GM12878 (cell line): ENCODE results near the gene DISC1. TPM values are rescaled to one million over a fixed set of nuclear protein-coding genes. Genes with fewer than 3 reads are reported as not detected.

Experiments
- ATAC-seq: fragments of 200-7000 bp; cut with Tn5 transposase; 3 replicates; pipeline ENCODE4 v1.9.1; 2020; ENCODE audit warnings: mild to moderate bottlenecking, moderate library complexity
- BruUV-seq: library from RNA; stranded (reverse); fragments of 400-500 nt; replicated peaks from 2 replicates; lab custom pipeline; 2021; lab: Mats Ljungman, UMichigan
- CTCF ChIA-PET: fragments of 300-600 bp; sonication (Branson Sonifier 250); formaldehyde crosslinking; extraction: SDS; loops from one replicate; lab custom pipeline; 2021; ENCODE audit warnings: inconsistent platforms; lab: Yijun Ruan, JAX
- POLR2A ChIA-PET: fragments of 350-600 bp; formaldehyde crosslinking; extraction: SDS; loops from one replicate; lab custom pipeline; 2021; ENCODE audit warnings: inconsistent platforms; lab: Charles Lee
- RAD21 ChIA-PET: fragments of 300-600 bp; sonication (Branson Sonifier 250); formaldehyde crosslinking; loops from one replicate; lab custom pipeline; 2023; ENCODE audit warnings: antibody characterized with exemption; ENCODE audit not compliant: unreplicated experiment; lab: Charles Lee
- SMC1A ChIA-PET: fragments of 300-600 bp; sonication (Branson Sonifier 250); formaldehyde crosslinking; loops from one replicate; lab custom pipeline; 2023; ENCODE audit not compliant: unreplicated experiment, uncharacterized antibody; lab: Charles Lee
- DNase-seq: peaks from one replicate; pipeline ENCODE4 v3.0.0-alpha.2; 2011; ENCODE audit warnings: low read depth, low spot score
- FAIRE-seq: peaks from 3 replicates; lab custom pipeline; 2011; peaks lifted over from hg19 to GRCh38; lab: Jason Lieb, UNC
- H2AFZ ChIP-seq: 2 replicates; pipeline ENCODE4 v1.6.0; 2011; ENCODE audit warnings: low read depth, low read length, control low read depth; ENCODE audit not compliant: control insufficient read depth
- H3K27ac ChIP-seq: 2 replicates; pipeline ENCODE4 v1.5.1; 2011; ENCODE audit warnings: control low read depth; ENCODE audit not compliant: control insufficient read depth, insufficient read depth
- H3K27me3 ChIP-seq, 2 experiments: replicated peaks in 1 of 2; 2 replicates each; pipeline versions ENCODE4 v1.6.0 to v1.6.1; 2011; ENCODE audit warnings: low read length in 1 of 2; ENCODE audit not compliant: control insufficient read depth in 2 of 2, insufficient read depth in 2 of 2
- H3K36me3 ChIP-seq, 2 experiments: 2 replicates each; pipeline ENCODE4 v1.5.1; 2011; ENCODE audit warnings: low read length in 1 of 2; ENCODE audit not compliant: control insufficient read depth in 2 of 2, insufficient read depth in 2 of 2
- H3K4me1 ChIP-seq: 2 replicates; pipeline ENCODE4 v1.6.1; 2011; ENCODE audit warnings: mild to moderate bottlenecking, low read length, moderate library complexity, mixed read lengths; ENCODE audit not compliant: control insufficient read depth, insufficient read depth
- H3K4me2 ChIP-seq: 2 replicates; pipeline ENCODE4 v1.6.0; 2011; ENCODE audit warnings: control low read depth; ENCODE audit not compliant: control insufficient read depth, insufficient read depth
- H3K4me3 ChIP-seq: fragments of 200-600 bp; sonication (generic); 2 replicates; pipeline ENCODE4 v1.5.1; 2016
- H3K79me2 ChIP-seq: 2 replicates; pipeline ENCODE4 v1.6.0; 2011; ENCODE audit warnings: low read length; ENCODE audit not compliant: control insufficient read depth, insufficient read depth
- H3K9ac ChIP-seq: 2 replicates; pipeline ENCODE4 v1.8.0; 2011; ENCODE audit warnings: low read length, control low read depth, mixed read lengths; ENCODE audit not compliant: control insufficient read depth, insufficient read depth
- H3K9me3 ChIP-seq: replicated peaks from 3 replicates; pipeline ENCODE4 v1.5.1; 2011; ENCODE audit warnings: mild to moderate bottlenecking, low read length; ENCODE audit not compliant: control insufficient read depth, insufficient read depth
- H4K20me1 ChIP-seq: 2 replicates; pipeline ENCODE4 v1.6.0; 2011; ENCODE audit not compliant: control insufficient read depth, insufficient read depth
- CHD2 ChIP-seq: IDR thresholded peaks from 2 replicates; pipeline ENCODE4 v1.6.1; 2011; ENCODE audit warnings: low read depth, low read length, improper control_type of control experiment, borderline replicate concordance
- CUX1 ChIP-seq: IDR thresholded peaks from 2 replicates; pipeline ENCODE4 v1.6.1; 2012; ENCODE audit warnings: improper control_type of control experiment, low read depth, low read length; ENCODE audit not compliant: insufficient replicate concordance
- HDAC6 ChIP-seq: fragments of 200-600 bp; sonication (generic); IDR thresholded peaks from one replicate; pipeline ENCODE4 v1.8.0; 2017; ENCODE audit warnings: antibody characterized with exemption; ENCODE audit not compliant: unreplicated experiment
- JUND ChIP-seq: IDR thresholded peaks from 2 replicates; pipeline ENCODE4 v1.6.1; 2012; ENCODE audit warnings: low read depth, mild to moderate bottlenecking, low read length, improper control_type of control experiment, moderate library complexity
- MAX ChIP-seq: IDR thresholded peaks from 2 replicates; pipeline ENCODE4 v1.6.1; 2012; ENCODE audit warnings: low read depth, low read length, improper control_type of control experiment
- NBN ChIP-seq: fragments of 450-650 bp; IDR thresholded peaks from 2 replicates; pipeline ENCODE4 v1.6.1; 2016
- NKRF ChIP-seq: fragments of 450-650 bp; conservative IDR thresholded peaks from 2 replicates; pipeline ENCODE4 v1.6.1; 2017; ENCODE audit warnings: mild to moderate bottlenecking, moderate library complexity
- NR2C1 ChIP-seq: fragments of 450-650 bp; IDR thresholded peaks from 2 replicates; pipeline ENCODE4 v1.6.1; 2017; ENCODE audit warnings: antibody characterized with exemption, mild to moderate bottlenecking, moderate library complexity
- NRF1 ChIP-seq: conservative IDR thresholded peaks from 2 replicates; pipeline ENCODE4 v1.6.1; 2011; ENCODE audit warnings: mild to moderate bottlenecking, low read depth, low read length, improper control_type of control experiment
- PBX3 ChIP-seq: IDR thresholded peaks from 2 replicates; pipeline ENCODE4 v1.6.1; 2011; ENCODE audit warnings: mild to moderate bottlenecking, low read depth, low read length, moderate library complexity; ENCODE audit not compliant: insufficient replicate concordance
- POLR2A ChIP-seq: IDR thresholded peaks from 2 replicates; pipeline ENCODE4 v1.6.1; 2011; ENCODE audit warnings: low read depth, mild to moderate bottlenecking, low read length
- TCF3 ChIP-seq: IDR thresholded peaks from 2 replicates; pipeline ENCODE4 v1.6.1; 2012; ENCODE audit warnings: low read depth, mild to moderate bottlenecking, low read length, borderline replicate concordance; ENCODE audit not compliant: insufficient read depth
- WRNIP1 ChIP-seq: IDR thresholded peaks from 2 replicates; pipeline ENCODE4 v1.6.1; 2011; ENCODE audit warnings: low read depth, low read length, improper control_type of control experiment, borderline replicate concordance
- ZBED1 ChIP-seq: IDR thresholded peaks from 2 replicates; pipeline ENCODE4 v1.6.1; 2016; ENCODE audit warnings: borderline replicate concordance
- ZNF24 ChIP-seq: fragments of 450-650 bp; IDR thresholded peaks from 2 replicates; pipeline ENCODE4 v1.6.1; 2017; ENCODE audit warnings: antibody characterized with exemption, mild to moderate bottlenecking
- ZNF384 ChIP-seq: IDR thresholded peaks from 2 replicates; pipeline ENCODE4 v1.6.1; 2012; ENCODE audit warnings: low read depth, mild to moderate bottlenecking, low read length, improper control_type of control experiment, borderline replicate concordance
- WGBS: methylation state at CpG from one replicate; pipeline ENCODE4 v1.1.6; 2016; ENCODE audit warnings: low lambda C conversion rate; ENCODE audit not compliant: insufficient replicate concordance, insufficient coverage; ENCODE audit errors: missing lambda C conversion rate; 5-methylcytosine and 5-hydroxymethylcytosine counted together
- in situ Hi-C: fragments of 300-500 bp; cut with MboI; formaldehyde crosslinking; loops from 9 replicates; pipeline ENCODE4 v1.14.3; 2018; ENCODE audit warnings: mixed read lengths
- intact Hi-C: fragments of 100-400 bp; cut with micrococcal nuclease; formaldehyde crosslinking; loops from one replicate; pipeline ENCODE4 v1.14.2; 2022; ENCODE audit not compliant: unreplicated experiment
- polyA plus RNA-seq, 11 experiments: library from polyadenylated mRNA; depleted of rRNA in 4 of 11; unstranded in 6 of 11; stranded (reverse) in 5 of 11; fragments of >200 nt; fragmentation: Nextera tagmentation in 4 of 11; fragmentation: Illumina TruSeq in 1 of 11; extraction: Ambion mirVana in 4 of 11; extraction: Trizol in 1 of 11; gene quantifications; 1 replicate in 1 of 11; 2 replicates in 10 of 11; pipeline versions ENCODE4 v1.2.1 to v1.2.3, GENCODE V29; 2011 to 2016; ENCODE audit warnings: inconsistent platforms in 2 of 11, missing spikeins in 2 of 11, low read depth in 1 of 11
- total RNA-seq, 4 experiments: library from RNA; depleted of rRNA in 3 of 4; stranded (reverse); fragments of >200 nt in 3 of 4; fragmentation: Illumina TruSeq in 1 of 4; extraction: Trizol in 1 of 4; gene quantifications; 2 replicates each; pipeline versions ENCODE4 v1.2.1 to v1.2.3, GENCODE V29; 2013 to 2021

The DISC1 gene
- total and polyA plus RNA-seq, 10 of the 15 experiments (the other 5 are each of a cell fraction or from before 2014, with no cell fraction given), result 0.05 to 0.72 (median 0.19) TPM; not detected in 1

- TF ChIP-seq HDAC6, result no peak
- TF ChIP-seq WRNIP1, result no peak
- no peak for TF ChIP-seq JUND
- no peak for TF ChIP-seq ZBED1
These were observed 109.9 kb downstream of the DISC1 start (continued) for GRCh38 chr1:231736464-231736863.

- H3K4me2 ChIP-seq, result no peak overlapping the region
- no peak overlapping the region for H3K9ac ChIP-seq
- no peaks in the 10 kb centered on the region for H3K79me2 ChIP-seq
- H3K4me3 ChIP-seq, result no peak overlapping the region
- no peaks in the 10 kb centered on the region for H3K36me3 ChIP-seq
- BruUV-seq, result no TSS peak
- ChIA-PET POLR2A (no interaction called here), CTCF (no interaction called here), RAD21 (no interaction called here), SMC1A (no interaction called here)
- no peak overlapping the region for H3K27ac ChIP-seq
- FAIRE-seq, result no peak
- TF ChIP-seq NR2C1 (no peak), PBX3 (no peak), ZNF24 (no peak), CHD2 (no peak), NBN (no peak), CUX1 (no peak), TCF3 (no peak), MAX (no peak), POLR2A (no peak), ZNF384 (no peak), NKRF (no peak), NRF1 (no peak)
- no peaks in the 10 kb centered on the region for H4K20me1 ChIP-seq
- no peaks in the 10 kb centered on the region; a peak in 1 of 4 replicates for H3K27me3 ChIP-seq
- no peak for ATAC-seq
- H2AFZ ChIP-seq, result no peak overlapping the region
- in situ Hi-C loops, result no loop called here
- no peak for DNase-seq
- no peaks in the 10 kb centered on the region for H3K9me3 ChIP-seq
- 29% methylated on average over 1 of the region's 1 CpG for whole genome bisulfite sequencing
- intact Hi-C loops, result no loop called here
- no peaks in the 10 kb centered on the region for H3K4me1 ChIP-seq
These were observed 112.0 kb downstream of the DISC1 start for GRCh38 chr1:231738554-231738953.
